ACC112 (cell line): Measurements from ENCODE around the gene ZNF341.
A peak's percentile ranks its signal among the peaks of the same experiment; 100 is the strongest.
"Not testable (repeated sequence)": the region's sequence is repeated elsewhere in the genome, so short reads cannot be mapped to it uniquely, and the experiment has no call there.

ENCODE experiments used
- H2AFZ ChIP-seq: fragments of 200-600 bp; sonication (generic); one replicate; pipeline ENCODE4 v1.6.0; 2017; ENCODE audit warnings: antibody characterized with exemption, low read length; ENCODE audit not compliant: unreplicated experiment
- H3K27ac ChIP-seq: fragments of 200-600 bp; sonication (generic); 2 replicates; pipeline ENCODE4 v1.5.1; 2014; ENCODE audit warnings: low read depth, mild to moderate bottlenecking, antibody characterized with exemption, low read length, moderate library complexity
- H3K27me3 ChIP-seq: fragments of 200-600 bp; sonication (generic); 2 replicates; pipeline ENCODE4 v1.6.1; 2014; ENCODE audit warnings: mild to moderate bottlenecking, antibody characterized with exemption, low read length, moderate library complexity, mixed read lengths; ENCODE audit not compliant: insufficient read depth
- H3K36me3 ChIP-seq: fragments of 200-600 bp; sonication (generic); 2 replicates; pipeline ENCODE4 v1.6.1; 2016; ENCODE audit warnings: mild to moderate bottlenecking, antibody characterized with exemption, low read length, moderate library complexity, mixed read lengths; ENCODE audit not compliant: insufficient read depth
- H3K4me1 ChIP-seq: fragments of 200-600 bp; sonication (generic); one replicate; pipeline ENCODE4 v1.6.1; 2016; ENCODE audit warnings: low read length, mixed read lengths; ENCODE audit not compliant: insufficient read depth, unreplicated experiment, control insufficient read depth
- H3K4me3 ChIP-seq: fragments of 200-600 bp; sonication (generic); 2 replicates; pipeline ENCODE4 v1.5.1; 2014; ENCODE audit warnings: mild to moderate bottlenecking, low read depth, low read length
- H3K79me2 ChIP-seq: fragments of 200-600 bp; sonication (generic); one replicate; pipeline ENCODE4 v1.6.0; 2016; ENCODE audit warnings: low read length; ENCODE audit not compliant: control insufficient read depth, unreplicated experiment, insufficient read depth

The ZNF341 gene

DNA sequence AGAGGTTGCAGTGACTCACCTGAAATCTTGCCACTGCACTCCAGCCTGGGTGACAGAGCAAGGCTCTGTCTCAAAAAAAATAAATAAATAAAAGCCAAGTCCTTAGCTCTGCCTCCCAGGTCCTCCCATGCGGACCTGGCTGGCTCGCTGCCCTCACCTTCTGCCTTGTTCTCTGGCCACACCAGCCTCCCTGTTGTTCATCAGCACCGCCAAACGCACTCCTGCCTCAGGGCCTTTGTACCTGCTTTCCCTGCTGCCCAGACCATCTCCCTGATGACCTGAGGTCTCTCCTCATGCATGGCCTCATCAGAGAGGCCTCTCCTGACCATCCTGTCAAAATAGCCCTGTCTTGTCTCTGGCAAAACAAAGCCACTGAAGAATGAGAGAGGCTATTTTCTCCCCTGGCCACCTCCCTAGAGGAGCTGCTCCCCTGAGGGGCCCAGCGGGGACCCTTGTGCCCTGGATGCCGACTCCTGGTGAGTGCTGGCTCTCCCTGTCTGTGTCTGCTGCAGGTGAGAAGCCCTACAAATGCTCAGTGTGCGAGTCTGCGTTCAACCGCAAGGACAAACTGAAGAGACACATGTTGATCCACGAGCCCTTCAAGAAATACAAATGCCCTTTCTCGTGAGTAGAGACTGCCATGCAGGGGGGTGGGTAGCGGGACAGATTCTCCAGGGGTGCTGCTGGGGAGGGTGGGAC lies 56.7 kb downstream of the ZNF341 start:
- H3K4me3 ChIP-seq: no peak overlapping the region
- H3K36me3 ChIP-seq: no peaks in the 10 kb centered on the region
- H3K4me1 ChIP-seq: peaks cover 20% of the 10 kb centered on the region
- H3K79me2 ChIP-seq: no peaks in the 10 kb centered on the region
- H3K27me3 ChIP-seq: no peaks in the 10 kb centered on the region
- no peak overlapping the region for H3K27ac ChIP-seq
- H2AFZ ChIP-seq: no peak overlapping the region

DNA sequence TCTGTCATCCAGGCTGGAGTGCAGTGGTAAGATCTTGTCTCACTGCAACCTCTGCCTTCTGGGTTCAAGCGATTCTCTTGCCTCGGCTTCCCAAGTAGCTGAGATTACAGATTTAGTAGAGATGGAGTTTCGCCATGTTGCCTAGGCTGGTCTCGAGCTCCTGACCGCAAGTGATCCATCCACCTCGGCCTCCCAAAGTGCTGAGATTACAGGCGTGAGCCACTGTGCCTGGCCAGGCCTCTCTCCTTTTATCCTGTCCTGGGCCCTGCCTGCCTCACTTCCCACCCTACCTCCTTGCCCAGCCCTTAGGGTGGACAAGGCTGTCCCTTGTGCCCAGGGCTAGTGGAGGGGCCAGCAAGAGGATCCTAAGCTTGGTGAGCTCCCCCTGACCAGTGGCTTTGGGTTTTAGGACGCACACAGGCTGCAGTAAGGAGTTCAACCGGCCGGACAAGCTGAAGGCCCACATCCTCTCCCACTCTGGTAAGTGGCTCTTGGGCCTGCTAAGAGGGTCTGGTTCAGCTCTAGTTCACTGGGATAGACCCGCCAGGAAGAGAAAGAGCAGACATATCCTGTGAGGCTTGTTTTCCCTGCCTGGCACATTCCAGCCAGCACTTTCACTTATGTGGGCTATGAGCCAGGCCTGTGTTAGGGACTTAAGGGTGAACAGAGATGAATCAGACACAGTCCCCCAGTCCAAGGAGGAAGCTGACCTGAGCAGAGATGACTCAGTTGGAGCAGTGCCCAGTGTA lies 57.5 kb downstream of the ZNF341 start:
- Histone ChIP-seq H3K27me3 (no peaks in the 10 kb centered on the region), H3K4me3 (no peak overlapping the region), H3K79me2 (no peaks in the 10 kb centered on the region), H3K27ac (peak overlapping the region; percentile 78), H2AFZ (no peak overlapping the region), H3K36me3 (no peaks in the 10 kb centered on the region), H3K4me1 (peaks cover 20% of the 10 kb centered on the region)

DNA sequence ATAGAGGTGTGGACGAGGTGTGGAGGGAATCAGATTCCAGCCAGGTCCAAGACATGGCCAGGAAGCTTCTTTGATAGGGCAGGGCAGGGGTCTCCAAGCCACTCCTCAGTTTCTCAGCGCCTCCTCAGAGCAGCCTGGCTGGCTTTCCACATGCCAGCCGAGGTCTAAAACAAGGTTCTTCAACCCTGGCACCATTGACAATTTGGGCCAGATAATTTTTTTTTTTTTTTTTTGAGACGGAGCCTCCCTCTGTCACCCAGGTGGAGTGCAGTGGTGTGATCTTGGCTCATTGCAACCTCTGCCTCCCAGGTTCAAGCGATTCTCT lies 58.0 kb downstream of the ZNF341 start:
- peaks cover 20% of the 10 kb centered on the region for H3K4me1 ChIP-seq
- no peaks in the 10 kb centered on the region for H3K27me3 ChIP-seq
- no peak overlapping the region for H3K27ac ChIP-seq
- H3K4me3 ChIP-seq: no peak overlapping the region
- H3K36me3 ChIP-seq: no peaks in the 10 kb centered on the region
- no peak overlapping the region for H2AFZ ChIP-seq
- no peaks in the 10 kb centered on the region for H3K79me2 ChIP-seq

DNA sequence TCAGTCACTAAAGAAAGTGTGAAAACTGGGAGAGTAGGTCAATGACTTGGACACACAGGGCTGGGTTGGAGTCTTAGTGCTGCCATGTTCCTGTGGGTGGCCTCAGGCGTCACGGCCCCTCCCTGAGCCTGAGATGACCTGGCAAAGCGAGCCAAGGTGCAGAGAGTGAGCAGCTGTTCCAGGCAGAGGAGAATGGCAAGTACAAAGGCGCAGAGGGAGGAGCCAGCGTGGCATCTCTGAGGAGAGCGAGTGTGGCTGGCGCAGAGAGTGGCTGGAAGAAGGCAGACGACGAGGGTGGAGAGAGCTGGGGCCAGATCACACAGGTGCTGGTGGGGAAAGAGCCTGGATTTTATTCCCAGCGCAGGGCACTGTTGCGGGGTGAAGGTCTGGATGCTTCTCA lies 58.8 kb downstream of the ZNF341 start:
- Histone ChIP-seq H3K36me3 (no peaks in the 10 kb centered on the region), H3K4me3 (no peak overlapping the region), H2AFZ (no peak overlapping the region), H3K79me2 (no peaks in the 10 kb centered on the region), H3K27me3 (no peaks in the 10 kb centered on the region), H3K27ac (no peak overlapping the region), H3K4me1 (peaks cover 20% of the 10 kb centered on the region)

DNA sequence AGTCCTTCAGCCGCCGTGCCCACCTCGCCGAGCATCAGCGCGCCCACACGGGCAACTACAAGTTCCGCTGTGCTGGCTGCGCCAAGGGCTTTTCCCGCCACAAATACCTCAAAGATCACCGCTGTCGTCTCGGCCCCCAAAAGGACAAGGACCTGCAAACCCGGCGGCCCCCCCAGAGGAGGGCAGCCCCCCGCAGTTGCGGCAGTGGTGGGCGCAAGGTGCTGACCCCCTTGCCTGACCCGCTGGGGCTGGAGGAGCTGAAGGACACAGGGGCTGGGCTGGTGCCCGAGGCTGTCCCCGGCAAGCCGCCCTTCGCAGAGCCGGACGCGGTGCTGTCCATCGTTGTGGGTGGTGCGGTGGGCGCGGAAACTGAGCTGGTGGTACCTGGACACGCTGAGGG lies 59.2 kb downstream of the ZNF341 start:
- no peak overlapping the region for H3K4me3 ChIP-seq
- H2AFZ ChIP-seq: no peak overlapping the region
- no peaks in the 10 kb centered on the region for H3K27me3 ChIP-seq
- no peaks in the 10 kb centered on the region for H3K79me2 ChIP-seq
- no peak overlapping the region for H3K27ac ChIP-seq
- peaks cover 20% of the 10 kb centered on the region for H3K4me1 ChIP-seq
- H3K36me3 ChIP-seq: no peaks in the 10 kb centered on the region

DNA sequence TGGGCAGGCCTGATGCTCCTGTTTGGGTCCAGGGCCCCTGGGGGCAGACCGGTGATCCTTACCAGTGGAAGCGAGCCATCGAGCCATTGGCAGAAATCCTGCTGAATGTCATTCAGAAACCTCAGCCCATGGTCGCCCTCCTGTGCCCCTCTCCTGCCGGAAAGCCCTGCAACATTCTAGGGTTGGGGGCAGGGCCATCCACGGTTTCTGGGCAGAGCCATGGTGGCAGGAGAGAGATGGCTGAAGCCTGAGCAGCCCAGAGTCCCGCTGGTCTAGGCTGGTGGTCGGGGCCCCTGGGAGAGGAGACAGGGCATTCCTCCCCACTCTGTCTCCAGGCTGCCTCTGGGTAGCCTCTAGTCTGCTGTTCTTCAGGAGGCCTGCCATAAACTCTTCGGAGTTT lies 59.7 kb downstream of the ZNF341 start:
- H3K79me2 ChIP-seq: no peaks in the 10 kb centered on the region
- H3K4me1 ChIP-seq: peaks cover 20% of the 10 kb centered on the region
- no peak overlapping the region for H3K4me3 ChIP-seq
- H3K27me3 ChIP-seq: no peaks in the 10 kb centered on the region
- H3K36me3 ChIP-seq: no peaks in the 10 kb centered on the region
- H2AFZ ChIP-seq: no peak overlapping the region
- H3K27ac ChIP-seq: no peak overlapping the region

DNA sequence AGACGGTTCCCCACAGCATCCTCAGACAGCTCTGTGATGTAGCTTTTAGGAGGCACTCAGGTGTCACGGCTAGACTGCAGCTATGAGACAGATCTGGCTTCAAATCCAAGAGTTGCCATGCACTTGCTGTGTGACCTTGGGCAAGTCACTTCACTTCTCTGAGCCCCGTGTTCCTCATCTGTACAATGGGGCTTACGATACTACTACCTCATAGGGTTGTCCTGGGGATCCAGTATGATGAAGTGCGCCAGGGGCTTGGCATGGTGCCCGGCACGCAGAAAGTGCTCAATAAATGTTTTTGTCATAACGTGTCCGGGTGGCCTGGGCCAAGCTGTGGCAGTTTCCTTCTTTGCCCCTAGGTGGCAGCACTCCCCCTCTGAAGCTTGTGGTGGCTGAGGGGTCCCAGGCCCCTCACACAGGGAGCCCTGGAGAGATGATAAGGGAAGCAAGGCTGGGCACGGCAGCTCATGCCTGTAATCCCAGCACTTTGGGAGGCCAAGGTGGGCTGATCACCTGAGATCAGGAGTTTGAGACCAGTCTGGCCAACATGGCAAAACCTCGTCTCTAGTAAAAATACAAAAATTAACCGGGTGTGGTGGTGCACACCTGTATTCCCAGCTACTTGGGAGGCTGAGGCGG lies 60.3 kb downstream of the ZNF341 start:
- Histone ChIP-seq H3K27me3 (no peaks in the 10 kb centered on the region), H2AFZ (no peak overlapping the region), H3K4me3 (no peak overlapping the region), H3K79me2 (no peaks in the 10 kb centered on the region), H3K27ac (no peak overlapping the region), H3K4me1 (peaks cover 20% of the 10 kb centered on the region), H3K36me3 (no peaks in the 10 kb centered on the region)

DNA sequence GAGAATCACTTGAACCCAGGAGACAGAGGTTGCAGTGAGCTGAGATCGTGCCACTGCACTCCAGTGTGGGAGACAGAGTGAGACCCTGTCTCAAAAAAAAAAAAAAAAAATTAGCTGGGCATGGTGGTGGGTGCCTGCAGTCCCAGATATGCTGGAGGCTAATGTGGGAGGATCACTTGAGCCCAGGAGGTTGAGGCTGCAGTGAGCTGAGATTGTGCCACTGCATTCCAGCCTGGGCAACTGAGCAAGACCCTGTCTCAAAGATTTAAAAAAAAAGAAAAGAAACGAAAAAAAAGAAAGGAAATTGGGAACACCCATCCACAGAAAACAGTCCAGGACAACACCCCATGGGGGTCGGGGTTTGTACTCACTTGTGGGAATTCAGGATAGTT lies 60.8 kb downstream of the ZNF341 start:
- H2AFZ ChIP-seq, H3K27ac ChIP-seq: not testable (repeated sequence)

DNA sequence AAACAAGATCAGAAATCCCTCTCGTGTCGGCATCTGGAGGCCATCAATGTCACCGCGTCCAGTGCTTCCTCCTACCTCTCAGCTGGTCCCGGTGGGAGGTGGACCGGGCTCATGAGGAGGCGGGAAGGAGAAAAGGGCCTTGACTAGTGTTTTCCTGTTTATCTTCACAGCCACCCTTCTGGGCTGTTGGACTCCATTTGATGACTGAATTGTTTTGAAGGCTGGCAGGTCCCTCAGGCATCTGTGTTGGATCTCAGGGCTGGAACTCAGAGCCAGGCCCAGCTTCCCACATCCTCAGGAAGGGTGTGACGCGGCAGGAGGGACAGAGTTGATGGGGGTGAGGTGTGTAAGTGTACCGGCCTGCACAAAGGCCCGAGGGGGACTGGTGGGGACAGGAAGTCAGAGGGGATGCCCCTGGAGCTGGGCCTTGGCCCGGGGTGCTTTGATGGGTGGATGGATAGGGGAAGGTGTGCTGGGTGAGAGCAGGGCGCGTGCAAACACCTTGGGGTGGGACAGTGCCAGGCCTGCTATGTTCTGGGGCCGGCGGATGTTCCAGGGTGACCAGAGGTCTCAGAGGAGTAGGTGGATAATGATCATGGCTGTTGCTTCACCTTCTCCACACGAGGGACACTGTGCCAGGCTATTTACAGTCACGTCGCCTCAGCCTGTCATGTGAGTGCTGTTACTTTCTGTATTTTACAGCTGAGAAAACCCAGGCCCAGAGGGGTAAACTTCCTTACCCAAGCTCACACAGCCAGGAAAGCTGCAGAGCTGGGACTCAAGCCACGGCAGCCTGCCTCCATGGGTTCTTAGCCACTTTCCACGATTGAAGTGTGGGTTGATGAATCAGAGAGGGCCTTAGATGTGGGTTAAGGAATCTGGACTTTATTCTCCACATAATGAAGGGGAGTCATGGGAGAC lies 61.5 kb downstream of the ZNF341 start:
- no peaks in the 10 kb centered on the region for H3K36me3 ChIP-seq
- no peak overlapping the region for H3K27ac ChIP-seq
- H3K27me3 ChIP-seq: no peaks in the 10 kb centered on the region
- H3K4me3 ChIP-seq: no peak overlapping the region
- H2AFZ ChIP-seq: no peak overlapping the region
- H3K79me2 ChIP-seq: no peaks in the 10 kb centered on the region
- H3K4me1 ChIP-seq: peaks cover 20% of the 10 kb centered on the region

More for the DNA sequence above, 60.8 kb downstream of the ZNF341 start:
- H3K27me3 ChIP-seq, H3K36me3 ChIP-seq, H3K79me2 ChIP-seq, H3K4me3 ChIP-seq: not testable (repeated sequence)
- H3K4me1 ChIP-seq: peaks cover 20% of the 10 kb centered on the region

DNA sequence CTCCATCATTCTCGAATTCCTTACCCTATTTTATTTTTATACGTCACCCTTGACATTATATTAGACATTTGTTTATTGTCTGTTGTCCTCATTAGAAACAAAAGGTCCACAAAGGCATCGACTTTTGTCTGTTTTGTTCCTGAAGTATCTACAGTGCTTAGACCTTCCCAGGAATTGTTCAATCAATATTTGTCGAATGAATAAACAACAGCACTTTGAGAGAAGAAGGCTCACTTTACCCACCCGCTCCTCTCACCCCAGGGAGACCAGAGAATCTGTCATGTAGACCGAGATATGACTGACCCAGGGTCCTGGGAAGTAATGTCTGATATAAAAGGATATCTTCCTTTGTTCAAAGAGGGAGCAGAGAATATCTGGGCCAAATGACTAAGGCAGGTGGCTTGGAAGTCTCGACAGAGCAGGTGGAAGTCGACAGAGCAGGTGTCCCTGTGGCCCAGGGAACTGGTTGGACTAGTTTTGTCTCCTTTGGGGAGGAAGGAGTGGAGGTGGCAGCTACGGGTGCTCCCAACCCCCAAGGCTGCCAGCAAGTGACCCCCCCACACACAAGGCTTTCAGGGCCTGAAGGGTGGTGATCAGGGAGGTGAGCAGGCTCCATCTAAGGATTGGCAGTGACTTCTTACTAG lies 64.6 kb downstream of the ZNF341 start:
- no peak overlapping the region for H3K4me3 ChIP-seq
- H3K27me3 ChIP-seq: no peaks in the 10 kb centered on the region
- H3K36me3 ChIP-seq: no peaks in the 10 kb centered on the region
- H3K27ac ChIP-seq: no peak overlapping the region
- no peaks in the 10 kb centered on the region for H3K4me1 ChIP-seq
- no peak overlapping the region for H2AFZ ChIP-seq
- H3K79me2 ChIP-seq: no peaks in the 10 kb centered on the region
